ENCODE data around the gene ADGRF4. TPM values are rescaled to one million over a fixed set of nuclear protein-coding genes. Genes with fewer than 3 reads are reported as not detected.

Gene ADGRF4
- total and polyA plus RNA-seq, 4 donors: 0.10 to 0.48 (median 0.22) TPM

DNA sequence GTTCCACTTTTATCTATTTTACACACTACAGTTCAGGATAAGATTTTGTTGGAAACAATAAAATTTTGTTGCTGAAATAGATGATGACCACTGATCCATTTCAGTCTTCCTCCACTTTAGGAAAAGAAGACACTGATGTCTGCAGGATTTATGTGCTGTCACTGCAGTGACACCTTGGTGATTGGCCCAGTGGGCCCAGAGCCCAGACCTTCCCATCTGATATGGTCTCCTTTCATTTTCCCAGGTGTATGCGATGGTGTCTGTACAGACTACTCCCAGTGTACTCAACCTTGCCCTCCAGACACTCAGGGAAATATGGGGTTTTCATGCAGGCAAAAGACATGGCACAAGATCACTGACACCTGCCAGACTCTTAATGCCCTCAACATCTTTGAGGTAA is 19.6 kb upstream of the ADGRF4 start:
- TF ChIP-seq, protein P1, sequence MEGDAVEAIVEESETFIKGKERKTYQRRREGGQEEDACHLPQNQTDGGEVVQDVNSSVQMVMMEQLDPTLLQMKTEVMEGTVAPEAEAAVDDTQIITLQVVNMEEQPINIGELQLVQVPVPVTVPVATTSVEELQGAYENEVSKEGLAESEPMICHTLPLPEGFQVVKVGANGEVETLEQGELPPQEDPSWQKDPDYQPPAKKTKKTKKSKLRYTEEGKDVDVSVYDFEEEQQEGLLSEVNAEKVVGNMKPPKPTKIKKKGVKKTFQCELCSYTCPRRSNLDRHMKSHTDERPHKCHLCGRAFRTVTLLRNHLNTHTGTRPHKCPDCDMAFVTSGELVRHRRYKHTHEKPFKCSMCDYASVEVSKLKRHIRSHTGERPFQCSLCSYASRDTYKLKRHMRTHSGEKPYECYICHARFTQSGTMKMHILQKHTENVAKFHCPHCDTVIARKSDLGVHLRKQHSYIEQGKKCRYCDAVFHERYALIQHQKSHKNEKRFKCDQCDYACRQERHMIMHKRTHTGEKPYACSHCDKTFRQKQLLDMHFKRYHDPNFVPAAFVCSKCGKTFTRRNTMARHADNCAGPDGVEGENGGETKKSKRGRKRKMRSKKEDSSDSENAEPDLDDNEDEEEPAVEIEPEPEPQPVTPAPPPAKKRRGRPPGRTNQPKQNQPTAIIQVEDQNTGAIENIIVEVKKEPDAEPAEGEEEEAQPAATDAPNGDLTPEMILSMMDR (IDR thresholded peaks at IDR 0.05; ENCODE audit: control extremely low read depth, extremely low read depth): no peak
- no peaks in the 10 kb centered on the region for H3K36me3 ChIP-seq (ENCODE audit: control insufficient read depth in 4 of 4, insufficient read depth in 4 of 4, low read length in 4 of 4)
- H3K4me3 ChIP-seq: no peak overlapping the region
- peaks cover 0 to 6% (median 0%) of the 10 kb centered on the region in 5 donors for H3K4me1 ChIP-seq (ENCODE audit: control insufficient read depth in 5 of 5, insufficient read depth in 5 of 5, low read length in 5 of 5)
- no peak for ATAC-seq (ENCODE audit: insufficient read depth, low FRiP score)
- H3K9ac ChIP-seq (ENCODE audit: insufficient read depth in 1 of 2, low read length in 2 of 2): no peak overlapping the region
- H3K27ac ChIP-seq (ENCODE audit: low read depth in 1 of 2, low read length in 1 of 2): no peak overlapping the region
- DNase-seq: no peak
- H3K27me3 ChIP-seq (ENCODE audit: control insufficient read depth in 3 of 3, insufficient read depth in 3 of 3, low read length in 2 of 3): no peaks in the 10 kb centered on the region
- 96 to 98% methylated on average over 1 of the region's 1 CpG for WGBS, 2 donors
- H3K9me3 ChIP-seq (ENCODE audit: control insufficient read depth in 4 of 4, insufficient read depth in 3 of 4, low read length in 3 of 4): peaks cover 0 to 2% (median 0%) of the 10 kb centered on the region in 4 donors

DNA sequence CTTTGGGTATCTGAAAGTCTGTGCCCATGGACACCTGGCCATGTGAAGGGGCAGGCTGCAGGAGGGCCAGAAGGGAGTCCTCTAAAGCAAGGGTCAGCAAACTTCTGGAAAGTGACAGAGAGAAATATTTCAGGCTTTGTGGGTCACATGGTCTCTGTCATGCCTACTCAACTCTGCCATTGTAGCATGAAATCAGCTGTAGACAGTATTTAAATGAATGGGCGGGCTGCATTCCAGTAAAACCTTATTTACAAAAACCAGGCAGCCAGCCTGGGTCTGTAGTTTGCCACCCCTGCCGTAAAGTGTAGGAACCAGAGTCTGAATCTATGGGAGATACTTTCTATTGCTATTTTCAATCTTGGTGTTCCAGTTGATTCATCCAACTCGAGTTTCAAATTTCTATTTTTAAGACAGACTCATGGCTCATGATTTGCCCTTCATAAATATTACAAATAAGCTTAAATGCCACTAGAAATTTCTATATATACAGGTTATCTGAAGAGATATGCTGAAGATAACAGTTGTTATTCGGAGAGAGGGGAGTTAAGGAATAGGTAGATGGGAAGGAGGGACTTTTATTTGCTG is 19.0 kb upstream of the ADGRF4 start:
- WGBS, 2 donors: 79 to 85% methylated on average over 4 of the region's 4 CpGs
- Histone ChIP-seq H3K4me1 (ENCODE audit: control insufficient read depth in 5 of 5, insufficient read depth in 5 of 5, low read length in 5 of 5) (peaks cover 0 to 6% (median 0%) of the 10 kb centered on the region in 5 donors), H3K27ac (ENCODE audit: low read depth in 1 of 2, low read length in 1 of 2) (no peak overlapping the region), H3K9me3 (ENCODE audit: control insufficient read depth in 4 of 4, insufficient read depth in 3 of 4, low read length in 3 of 4) (peaks cover 0 to 2% (median 0%) of the 10 kb centered on the region in 4 donors), H3K4me3 (no peak overlapping the region), H3K9ac (ENCODE audit: insufficient read depth in 1 of 2, low read length in 2 of 2) (no peak overlapping the region), H3K36me3 (ENCODE audit: control insufficient read depth in 4 of 4, insufficient read depth in 4 of 4, low read length in 4 of 4) (no peaks in the 10 kb centered on the region), H3K27me3 (ENCODE audit: control insufficient read depth in 3 of 3, insufficient read depth in 3 of 3, low read length in 2 of 3) (no peaks in the 10 kb centered on the region)
- TF ChIP-seq, protein P1 (IDR thresholded peaks at IDR 0.05; ENCODE audit: control extremely low read depth, extremely low read depth): no peak
- no peak for DNase-seq
- no peak for ATAC-seq (ENCODE audit: insufficient read depth, low FRiP score)

DNA sequence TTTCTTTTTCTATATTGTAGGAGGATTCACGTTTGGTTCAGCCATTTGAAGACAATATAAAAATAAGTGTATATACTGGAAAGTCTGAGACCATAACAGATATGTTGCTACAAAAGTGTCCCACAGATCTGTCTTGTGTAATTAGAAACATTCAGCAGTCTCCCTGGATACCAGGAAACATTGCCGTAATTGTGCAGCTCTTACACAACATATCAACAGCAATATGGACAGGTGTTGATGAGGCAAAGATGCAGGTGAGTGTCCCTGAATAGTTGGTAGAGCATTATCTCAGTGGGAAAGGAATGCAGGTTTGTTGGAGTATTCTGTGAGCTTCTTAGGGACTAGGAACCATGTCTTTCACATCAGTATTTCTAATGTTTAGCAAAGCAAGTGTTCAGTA is 18.3 kb upstream of the ADGRF4 start:
- no peaks in the 10 kb centered on the region for H3K27me3 ChIP-seq (ENCODE audit: control insufficient read depth in 3 of 3, insufficient read depth in 3 of 3, low read length in 2 of 3)
- no peak for DNase-seq
- TF ChIP-seq, protein P1 (IDR thresholded peaks at IDR 0.05; ENCODE audit: control extremely low read depth, extremely low read depth): no peak
- no peak overlapping the region for H3K4me3 ChIP-seq
- WGBS, 2 donors: 70 to 71% methylated on average over 2 of the region's 2 CpGs
- no peak overlapping the region for H3K27ac ChIP-seq (ENCODE audit: low read depth in 1 of 2, low read length in 1 of 2)
- peaks cover 0 to 6% (median 0%) of the 10 kb centered on the region in 5 donors for H3K4me1 ChIP-seq (ENCODE audit: control insufficient read depth in 5 of 5, insufficient read depth in 5 of 5, low read length in 5 of 5)
- no peak overlapping the region for H3K9ac ChIP-seq (ENCODE audit: insufficient read depth in 1 of 2, low read length in 2 of 2)
- no peak for ATAC-seq (ENCODE audit: insufficient read depth, low FRiP score)
- peaks cover 0 to 2% (median 0%) of the 10 kb centered on the region in 4 donors for H3K9me3 ChIP-seq (ENCODE audit: control insufficient read depth in 4 of 4, insufficient read depth in 3 of 4, low read length in 3 of 4)
- no peaks in the 10 kb centered on the region for H3K36me3 ChIP-seq (ENCODE audit: control insufficient read depth in 4 of 4, insufficient read depth in 4 of 4, low read length in 4 of 4)

DNA sequence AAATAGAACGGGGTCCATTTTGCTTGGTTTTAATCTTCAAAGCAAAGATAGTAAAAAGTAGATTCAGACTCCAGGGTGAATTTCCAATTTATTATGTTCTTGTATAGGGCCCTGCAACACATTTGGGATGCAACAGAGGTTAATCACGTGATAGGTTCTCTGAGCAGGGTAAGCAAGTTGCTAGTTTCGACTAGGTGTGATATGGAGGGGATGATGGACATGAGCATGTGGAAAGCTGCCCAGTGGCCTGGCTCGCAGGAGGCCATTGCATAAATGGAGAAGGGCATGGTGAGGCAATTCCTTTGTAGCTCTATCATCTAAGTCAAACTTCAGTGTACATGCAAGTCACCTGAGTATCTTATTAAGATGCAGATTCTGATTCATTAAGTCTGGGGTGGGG is 17.7 kb upstream of the ADGRF4 start:
- 90 to 93% methylated on average over 4 of the region's 4 CpGs for WGBS, 2 donors
- no peak overlapping the region for H3K27ac ChIP-seq (ENCODE audit: low read depth in 1 of 2, low read length in 1 of 2)
- no peaks in the 10 kb centered on the region for H3K27me3 ChIP-seq (ENCODE audit: control insufficient read depth in 3 of 3, insufficient read depth in 3 of 3, low read length in 2 of 3)
- H3K36me3 ChIP-seq (ENCODE audit: control insufficient read depth in 4 of 4, insufficient read depth in 4 of 4, low read length in 4 of 4): no peaks in the 10 kb centered on the region
- peaks cover 0 to 8% (median 1%) of the 10 kb centered on the region in 5 donors for H3K4me1 ChIP-seq (ENCODE audit: control insufficient read depth in 5 of 5, insufficient read depth in 5 of 5, low read length in 5 of 5)
- no peak overlapping the region for H3K9ac ChIP-seq (ENCODE audit: insufficient read depth in 1 of 2, low read length in 2 of 2)
- peaks cover 0 to 2% (median 0%) of the 10 kb centered on the region in 4 donors for H3K9me3 ChIP-seq (ENCODE audit: control insufficient read depth in 4 of 4, insufficient read depth in 3 of 4, low read length in 3 of 4)
- DNase-seq: no peak
- TF ChIP-seq, protein P1 (IDR thresholded peaks at IDR 0.05; ENCODE audit: control extremely low read depth, extremely low read depth): no peak
- ATAC-seq (ENCODE audit: insufficient read depth, low FRiP score): no peak
- H3K4me3 ChIP-seq: no peak overlapping the region

Measured in lung (tissue), 12 donors.